HepG2 (cell line): ENCODE results near the gene BEST2. TPM values are rescaled to one million over a fixed set of nuclear protein-coding genes. Genes with fewer than 3 reads are reported as not detected.

ENCODE experiments used
- ARNT2 ChIP-seq: sonication (generic); formaldehyde crosslinking; IDR thresholded peaks from 2 replicates; pipeline ENCODE4 v1.8.0; 2022; ENCODE audit warnings: mild to moderate bottlenecking, low read depth, missing genetic modification reagents, moderate library complexity
- CREM ChIP-seq, 2 experiments: sonication (generic) in 1 of 2; formaldehyde crosslinking in 1 of 2; IDR thresholded peaks; 2 replicates each; pipeline versions ENCODE4 v1.4.0 to v1.6.1; 2016 to 2020; ENCODE audit warnings: antibody characterized with exemption in 1 of 2, mild to moderate bottlenecking in 1 of 2, missing genetic modification reagents in 1 of 2
- JUND ChIP-seq: sonication (generic); formaldehyde crosslinking; IDR thresholded peaks from 2 replicates; pipeline ENCODE4 v1.8.0; 2022; ENCODE audit warnings: mild to moderate bottlenecking, missing genetic modification reagents
- KDM2A ChIP-seq: sonication (generic); formaldehyde crosslinking; IDR thresholded peaks from 2 replicates; pipeline ENCODE4 v1.4.0; 2020; ENCODE audit warnings: low read depth, missing genetic modification reagents, borderline replicate concordance
- MXD4 ChIP-seq: IDR thresholded peaks from 2 replicates; pipeline ENCODE4 v1.6.1; 2016; ENCODE audit warnings: mild to moderate bottlenecking, missing biosample characterization, missing genetic modification reagents
- NPAS2 ChIP-seq: sonication (generic); formaldehyde crosslinking; IDR thresholded peaks from 2 replicates; pipeline ENCODE4 v1.8.0; 2022; ENCODE audit warnings: mild to moderate bottlenecking, missing genetic modification reagents, borderline replicate concordance
- PHF8 ChIP-seq: sonication (generic); formaldehyde crosslinking; IDR thresholded peaks from 2 replicates; pipeline ENCODE4 v1.5.0; 2020; ENCODE audit warnings: missing genetic modification reagents
- RAD21 ChIP-seq: fragments of 450-650 bp; formaldehyde crosslinking; IDR thresholded peaks from 2 replicates; pipeline ENCODE4 v1.5.0; 2020; ENCODE audit warnings: mild to moderate bottlenecking
- RBM39 ChIP-seq: fragments of 200-400 bp; formaldehyde crosslinking; IDR thresholded peaks from one replicate; pipeline ENCODE4 v1.6.1; 2018; ENCODE audit warnings: antibody characterized with exemption, mild to moderate bottlenecking, low read depth, low read length; ENCODE audit not compliant: poor library complexity, severe bottlenecking
- TEAD3 ChIP-seq: optimal IDR thresholded peaks from 2 replicates; pipeline ENCODE3; 2016; ENCODE audit warnings: borderline replicate concordance
- YEATS2 ChIP-seq: sonication (generic); formaldehyde crosslinking; IDR thresholded peaks from 2 replicates; pipeline ENCODE4 v1.4.0; 2020; ENCODE audit warnings: missing genetic modification reagents, borderline replicate concordance
- ZNF484 ChIP-seq: sonication (generic); formaldehyde crosslinking; IDR thresholded peaks from 2 replicates; pipeline ENCODE4 v1.5.1; 2020; ENCODE audit warnings: mild to moderate bottlenecking, low read depth, missing genetic modification reagents, borderline replicate concordance
- ZNF510 ChIP-seq: sonication (generic); formaldehyde crosslinking; IDR thresholded peaks from 2 replicates; pipeline ENCODE4 v1.4.0; 2020; ENCODE audit warnings: low read depth, mild to moderate bottlenecking, missing genetic modification reagents
- ZNF616 ChIP-seq: sonication (generic); formaldehyde crosslinking; IDR thresholded peaks from 2 replicates; pipeline ENCODE4 v1.5.0; 2020; ENCODE audit warnings: low read depth, mild to moderate bottlenecking, missing genetic modification reagents
- ZNF790 ChIP-seq: sonication (generic); formaldehyde crosslinking; IDR thresholded peaks from 2 replicates; pipeline ENCODE4 v1.8.0; 2022; ENCODE audit warnings: missing genetic modification reagents, mild to moderate bottlenecking, borderline replicate concordance
- polyA plus RNA-seq, 8 experiments: library from polyadenylated mRNA; depleted of rRNA in 3 of 8; stranded (reverse) in 7 of 8; unstranded in 1 of 8; fragments of >200 nt; fragmentation: Illumina TruSeq in 4 of 8; extraction: Trizol in 4 of 8; gene quantifications; 2 replicates each; pipeline versions ENCODE4 v1.2.1 to v1.2.3, GENCODE V29; 2011 to 2016; ENCODE audit warnings: low read depth in 4 of 8, missing spikeins in 1 of 8, mixed read lengths in 1 of 8; ENCODE audit not compliant: insufficient read depth in 1 of 8
- total RNA-seq, 5 experiments: library from RNA; depleted of rRNA; stranded (reverse); fragments of >200 nt; fragmentation: Illumina TruSeq; extraction: Trizol; gene quantifications; 2 replicates each; pipeline ENCODE4 v1.2.3, GENCODE V29; 2016; ENCODE audit warnings: low read depth in 1 of 5
- TF ChIP-seq, protein P1 (sequence below): sonication (generic); formaldehyde crosslinking; IDR thresholded peaks from 2 replicates; pipeline ENCODE4 v1.8.1; 2023; ENCODE audit warnings: mild to moderate bottlenecking, inconsistent platforms, moderate library complexity, missing genetic modification reagents, borderline replicate concordance
- TF ChIP-seq, protein P2 (sequence below): sonication (generic); formaldehyde crosslinking; IDR thresholded peaks from 2 replicates; pipeline ENCODE4 v1.4.0; 2020; ENCODE audit warnings: mild to moderate bottlenecking, missing genetic modification reagents
- TF ChIP-seq, protein P3 (sequence below): IDR thresholded peaks from 2 replicates; pipeline ENCODE4 v1.6.1; 2016

BEST2 gene
- total and polyA plus RNA-seq, 2 of the 13 experiments (the other 11 are each of a cell fraction or from before 2014, with no cell fraction given): not detected

DNA sequence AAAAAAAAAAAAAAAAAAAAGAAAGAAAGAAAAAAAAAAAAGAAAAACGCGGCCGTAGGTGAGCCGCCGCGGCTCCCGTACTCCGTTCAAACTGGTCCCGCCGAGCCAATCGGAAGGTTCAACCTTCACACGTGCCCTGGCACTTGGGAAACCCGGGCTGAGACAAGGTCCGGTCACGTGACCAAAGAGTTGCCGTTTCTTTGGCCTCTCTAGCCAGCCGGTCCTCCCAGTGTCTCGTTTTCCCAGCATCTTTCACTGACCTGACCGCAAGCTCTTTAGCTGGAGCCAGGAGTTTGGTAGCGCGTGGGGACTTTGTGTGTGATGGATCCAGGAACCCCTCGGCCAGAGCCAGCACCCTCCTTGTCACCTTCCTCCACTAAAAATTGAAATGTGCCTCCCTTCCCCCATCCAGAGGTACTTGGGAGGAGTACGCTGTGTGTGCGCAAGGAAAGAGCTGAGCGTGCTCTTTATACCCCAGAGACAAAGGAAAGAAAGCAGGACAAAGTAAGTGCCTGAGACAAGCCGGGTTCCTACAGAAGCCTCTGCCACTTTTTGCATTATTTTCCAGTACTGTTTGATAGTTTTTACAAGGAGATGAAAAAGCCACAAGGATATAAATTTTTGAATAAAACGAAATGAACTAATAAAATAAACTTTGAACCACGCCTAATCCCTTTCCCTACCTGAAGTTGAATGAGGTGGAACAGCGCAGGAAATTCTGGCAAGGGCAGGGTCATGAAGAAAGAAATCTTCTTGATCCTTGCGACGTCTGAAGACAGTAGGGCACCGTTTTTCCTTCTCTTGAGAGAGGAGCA lies 28.8 kb upstream of the BEST2 start (continued):
- TF ChIP-seq, protein P1, sequence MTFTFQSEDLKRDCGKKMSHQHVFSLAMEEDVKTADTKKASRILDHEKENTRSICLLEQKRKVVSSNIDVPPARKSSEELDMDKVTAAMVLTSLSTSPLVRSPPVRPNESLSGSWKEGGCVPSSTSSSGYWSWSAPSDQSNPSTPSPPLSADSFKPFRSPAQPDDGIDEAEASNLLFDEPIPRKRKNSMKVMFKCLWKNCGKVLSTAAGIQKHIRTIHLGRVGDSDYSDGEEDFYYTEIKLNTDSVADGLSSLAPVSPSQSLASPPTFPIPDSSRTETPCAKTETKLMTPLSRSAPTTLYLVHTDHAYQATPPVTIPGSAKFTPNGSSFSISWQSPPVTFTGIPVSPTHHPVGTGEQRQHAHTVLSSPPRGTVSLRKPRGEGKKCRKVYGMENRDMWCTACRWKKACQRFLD (CRISPR knock-in tag): 0 out of 2 replicates have a peak, but pooled peaks have one; percentile 45
- TF ChIP-seq, protein P2, sequence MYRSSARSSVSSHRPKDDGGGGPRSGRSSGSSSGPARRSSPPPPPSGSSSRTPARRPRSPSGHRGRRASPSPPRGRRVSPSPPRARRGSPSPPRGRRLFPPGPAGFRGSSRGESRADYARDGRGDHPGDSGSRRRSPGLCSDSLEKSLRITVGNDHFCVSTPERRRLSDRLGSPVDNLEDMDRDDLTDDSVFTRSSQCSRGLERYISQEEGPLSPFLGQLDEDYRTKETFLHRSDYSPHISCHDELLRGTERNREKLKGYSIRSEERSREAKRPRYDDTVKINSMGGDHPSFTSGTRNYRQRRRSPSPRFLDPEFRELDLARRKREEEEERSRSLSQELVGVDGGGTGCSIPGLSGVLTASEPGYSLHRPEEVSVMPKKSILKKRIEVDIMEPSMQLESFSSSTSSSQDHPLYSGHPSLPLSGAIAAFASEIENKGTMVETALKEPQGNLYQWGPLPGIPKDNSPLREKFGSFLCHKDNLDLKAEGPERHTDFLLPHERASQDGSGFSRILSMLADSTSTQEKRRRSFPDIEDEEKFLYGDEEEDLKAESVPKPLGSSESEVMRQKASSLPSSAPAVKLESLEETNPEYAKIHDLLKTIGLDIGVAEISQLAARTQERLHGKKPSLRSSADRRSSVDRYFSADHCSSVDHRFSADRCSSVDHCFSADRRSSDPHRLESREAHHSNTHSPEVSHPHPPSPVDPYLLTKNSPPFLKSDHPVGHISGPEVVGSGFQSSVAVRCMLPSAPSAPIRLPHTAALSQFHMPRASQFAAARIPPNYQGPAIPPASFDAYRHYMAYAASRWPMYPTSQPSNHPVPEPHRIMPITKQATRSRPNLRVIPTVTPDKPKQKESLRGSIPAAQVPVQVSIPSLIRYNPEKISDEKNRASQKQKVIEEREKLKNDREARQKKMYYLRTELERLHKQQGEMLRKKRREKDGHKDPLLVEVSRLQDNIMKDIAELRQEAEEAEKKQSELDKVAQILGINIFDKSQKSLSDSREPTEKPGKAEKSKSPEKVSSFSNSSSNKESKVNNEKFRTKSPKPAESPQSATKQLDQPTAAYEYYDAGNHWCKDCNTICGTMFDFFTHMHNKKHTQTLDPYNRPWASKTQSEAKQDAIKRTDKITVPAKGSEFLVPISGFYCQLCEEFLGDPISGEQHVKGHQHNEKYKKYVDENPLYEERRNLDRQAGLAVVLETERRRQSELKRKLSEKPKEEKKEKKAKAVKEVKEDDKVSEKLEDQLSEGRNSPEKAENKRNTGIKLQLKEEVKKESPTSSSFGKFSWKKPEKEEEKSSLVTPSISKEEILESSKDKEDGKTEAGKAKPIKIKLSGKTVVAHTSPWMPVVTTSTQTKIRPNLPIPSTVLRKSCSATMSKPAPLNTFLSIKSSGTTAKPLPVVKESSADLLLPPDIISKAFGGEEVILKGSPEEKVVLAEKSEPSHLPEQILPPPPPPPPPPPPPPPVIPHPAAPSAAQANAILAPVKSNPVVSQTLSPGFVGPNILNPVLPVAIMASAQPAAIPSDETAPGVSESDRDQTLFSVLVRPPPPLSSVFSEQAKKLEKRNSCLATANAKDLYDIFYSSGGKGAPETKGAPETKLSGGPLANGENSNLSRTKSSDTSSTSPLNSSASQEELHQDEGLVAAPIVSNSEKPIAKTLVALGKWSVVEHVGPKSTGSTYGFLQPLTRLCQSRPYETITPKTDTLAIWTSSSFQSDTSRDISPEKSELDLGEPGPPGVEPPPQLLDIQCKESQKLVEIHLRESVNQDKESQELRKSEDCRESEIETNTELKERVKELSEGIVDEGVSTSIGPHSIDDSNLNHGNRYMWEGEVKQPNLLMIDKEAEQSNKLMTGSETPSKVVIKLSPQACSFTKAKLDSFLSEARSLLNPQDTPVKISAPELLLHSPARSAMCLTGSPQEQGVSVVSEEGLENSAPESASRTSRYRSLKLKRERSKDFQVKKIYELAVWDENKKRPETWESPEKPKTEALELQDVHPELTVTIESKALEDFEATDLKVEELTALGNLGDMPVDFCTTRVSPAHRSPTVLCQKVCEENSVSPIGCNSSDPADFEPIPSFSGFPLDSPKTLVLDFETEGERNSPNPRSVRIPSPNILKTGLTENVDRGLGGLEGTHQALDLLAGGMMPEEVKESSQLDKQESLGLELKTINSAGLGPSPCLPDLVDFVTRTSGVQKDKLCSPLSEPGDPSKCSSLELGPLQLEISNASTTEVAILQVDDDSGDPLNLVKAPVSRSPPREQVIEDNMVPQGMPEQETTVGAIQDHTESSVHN (CRISPR knock-in tag): 0 out of 2 replicates have a peak, but pooled peaks have one; percentile 48
- peak; percentile 93 for TF ChIP-seq YEATS2 (CRISPR knock-in tag)
- TF ChIP-seq ZNF790 (CRISPR knock-in tag): no peak
- no peak for TF ChIP-seq ZNF616
- peak; percentile 85 for TF ChIP-seq KDM2A (CRISPR knock-in tag)
- TF ChIP-seq MXD4: peak; percentile 89
- TF ChIP-seq CREM (IDR thresholded peaks at IDR 0.05): peak; percentile 86
- no peak for TF ChIP-seq CREM (CRISPR knock-in tag; IDR thresholded peaks at IDR 0.05)
- TF ChIP-seq TEAD3 (CRISPR knock-in tag): peak; percentile 59
- no peak for TF ChIP-seq RAD21 (CRISPR knock-in tag)
- TF ChIP-seq ZNF484 (CRISPR knock-in tag): no peak
- TF ChIP-seq, protein P3, sequence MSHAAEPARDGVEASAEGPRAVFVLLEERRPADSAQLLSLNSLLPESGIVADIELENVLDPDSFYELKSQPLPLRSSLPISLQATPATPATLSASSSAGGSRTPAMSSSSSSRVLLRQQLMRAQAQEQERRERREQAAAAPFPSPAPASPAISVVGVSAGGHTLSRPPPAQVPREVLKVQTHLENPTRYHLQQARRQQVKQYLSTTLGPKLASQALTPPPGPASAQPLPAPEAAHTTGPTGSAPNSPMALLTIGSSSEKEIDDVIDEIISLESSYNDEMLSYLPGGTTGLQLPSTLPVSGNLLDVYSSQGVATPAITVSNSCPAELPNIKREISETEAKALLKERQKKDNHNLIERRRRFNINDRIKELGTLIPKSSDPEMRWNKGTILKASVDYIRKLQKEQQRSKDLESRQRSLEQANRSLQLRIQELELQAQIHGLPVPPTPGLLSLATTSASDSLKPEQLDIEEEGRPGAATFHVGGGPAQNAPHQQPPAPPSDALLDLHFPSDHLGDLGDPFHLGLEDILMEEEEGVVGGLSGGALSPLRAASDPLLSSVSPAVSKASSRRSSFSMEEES (CRISPR knock-in tag): peak; percentile 93
- 0 out of 2 replicates have a peak, but pooled peaks have one; percentile 53 for TF ChIP-seq JUND (CRISPR knock-in tag)
- no peak for TF ChIP-seq ZNF510
- TF ChIP-seq PHF8 (CRISPR knock-in tag): peak; percentile 57; the same call in 1 of the 2 replicates
- peak; percentile 49; the same call in 1 of the 2 replicates for TF ChIP-seq ARNT2 (CRISPR knock-in tag)
- TF ChIP-seq RBM39: peak; percentile 83
- no peak for TF ChIP-seq NPAS2 (CRISPR knock-in tag)
